Naive thymus-derived CD8-positive, alpha-beta T cell (primary cell): ENCODE measurements around the gene RMI1. TPM values are rescaled to one million over a fixed set of nuclear protein-coding genes. Genes with fewer than 3 reads are reported as not detected.

Experiments
- ATAC-seq, 2 donors: fragments of 150-1000 bp; cut with Tn5 transposase in 1 of 2; sonication (Bioruptor Pico), chemical (Tn5 transposase) in 1 of 2; 1 replicate in 1 of 2; 2 replicates in 1 of 2; pipeline ENCODE4 v1.10.0; 2021; ENCODE audit warnings: mild to moderate bottlenecking in 2 of 2, moderate library complexity in 2 of 2
- POLR2A ChIA-PET: fragments of 350-600 bp; sonication (Branson Sonifier 250); formaldehyde crosslinking; loops from one replicate; lab custom pipeline; 2021; ENCODE audit warnings: antibody characterized with exemption; lab: Charles Lee
- DNase-seq, 10 donors: peaks; one replicate each; pipeline versions ENCODE4 v3.0.0 to v3.0.0-alpha.2; 2020 to 2022
- H3K27ac Mint-ChIP-seq, 10 donors: one replicate each; pipeline ENCODE4 v1.8.0; 2020 to 2022; ENCODE audit warnings: mild to moderate bottlenecking in 10 of 10, mixed read lengths in 10 of 10, moderate library complexity in 4 of 10, inconsistent platforms in 1 of 10
- H3K27me3 Mint-ChIP-seq, 5 donors: one replicate each; pipeline ENCODE4 v1.8.0; 2021 to 2022; ENCODE audit warnings: mixed read lengths in 5 of 5
- H3K36me3 Mint-ChIP-seq, 3 donors: one replicate each; pipeline ENCODE4 v1.8.0; 2020 to 2022; ENCODE audit warnings: mixed read lengths in 3 of 3, mild to moderate bottlenecking in 2 of 3, inconsistent platforms in 1 of 3
- H3K4me1 Mint-ChIP-seq, 4 donors: one replicate each; pipeline ENCODE4 v1.8.0; 2021 to 2022; ENCODE audit warnings: mixed read lengths in 4 of 4
- H3K4me3 Mint-ChIP-seq, 10 donors: one replicate each; pipeline ENCODE4 v1.8.0; 2020 to 2022; ENCODE audit warnings: mild to moderate bottlenecking in 10 of 10, mixed read lengths in 10 of 10, moderate library complexity in 6 of 10, inconsistent platforms in 1 of 10
- H3K9me3 Mint-ChIP-seq, 9 donors: one replicate each; pipeline ENCODE4 v1.8.0; 2020 to 2022; ENCODE audit warnings: mixed read lengths in 9 of 9, mild to moderate bottlenecking in 3 of 9, inconsistent platforms in 1 of 9, moderate library complexity in 1 of 9
- polyA plus RNA-seq, 3 donors: library from polyadenylated mRNA; unstranded; fragments of 300-500 nt; fragmentation: Illumina TruSeq; gene quantifications; one replicate each; pipeline ENCODE4 v1.2.3, GENCODE V29; 2021
- total RNA-seq, 8 experiments: library from RNA in 2 of 8; stranded (reverse) in 2 of 8; gene quantifications; one replicate each; pipeline ENCODE4 v1.2.3 and lab custom pipeline; 2021 to 2026

The RMI1 gene
- total and polyA plus RNA-seq, 5 experiments from 2014 or later = 5.3 to 8.3 (median 6.6) TPM

DNA sequence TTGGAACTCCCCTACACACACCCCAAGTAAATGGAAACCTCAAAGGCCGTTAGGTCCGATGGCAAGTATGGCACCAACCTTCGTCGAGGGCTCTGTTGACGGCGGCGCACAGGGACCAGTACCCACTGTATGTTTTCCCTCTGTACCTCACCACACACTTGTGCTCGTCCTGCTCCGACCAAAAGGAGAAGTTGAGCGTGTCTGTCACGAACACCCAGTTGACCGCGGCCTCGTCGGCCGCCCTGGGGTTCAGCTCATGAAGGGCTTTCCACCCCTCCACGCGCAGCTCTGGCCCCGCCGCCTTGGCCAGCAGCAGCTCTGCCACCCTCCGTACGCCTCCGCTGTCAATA is 24.5 kb upstream of the RMI1 start:
- no peaks in the 10 kb centered on the region for H3K9me3 Mint-ChIP-seq
- POLR2A ChIA-PET = interaction anchor here (0.6 to 10.4 kb wide), 3 partner anchors 12 to 23 kb away, joined by 3 to 141 read pairs (median 5); partner anchors contain the start of genes HNRNPK and RMI1
- H3K36me3 Mint-ChIP-seq = peaks cover 0 to 10% (median 0%) of the 10 kb centered on the region in 3 donors
- no peaks in the 10 kb centered on the region for H3K27me3 Mint-ChIP-seq
- peak overlapping the region; percentile 92 to 100 (median 97) for H3K4me3 Mint-ChIP-seq
- H3K27ac Mint-ChIP-seq = peak overlapping the region; percentile 92 to 99 (median 96)
- H3K4me1 Mint-ChIP-seq = peaks cover 10 to 22% (median 17%) of the 10 kb centered on the region in 4 donors
- ATAC-seq (peak; percentile 57 to 62), DNase-seq (peak in 4 of 10 donors; percentile 6 to 31 (median 15))

DNA sequence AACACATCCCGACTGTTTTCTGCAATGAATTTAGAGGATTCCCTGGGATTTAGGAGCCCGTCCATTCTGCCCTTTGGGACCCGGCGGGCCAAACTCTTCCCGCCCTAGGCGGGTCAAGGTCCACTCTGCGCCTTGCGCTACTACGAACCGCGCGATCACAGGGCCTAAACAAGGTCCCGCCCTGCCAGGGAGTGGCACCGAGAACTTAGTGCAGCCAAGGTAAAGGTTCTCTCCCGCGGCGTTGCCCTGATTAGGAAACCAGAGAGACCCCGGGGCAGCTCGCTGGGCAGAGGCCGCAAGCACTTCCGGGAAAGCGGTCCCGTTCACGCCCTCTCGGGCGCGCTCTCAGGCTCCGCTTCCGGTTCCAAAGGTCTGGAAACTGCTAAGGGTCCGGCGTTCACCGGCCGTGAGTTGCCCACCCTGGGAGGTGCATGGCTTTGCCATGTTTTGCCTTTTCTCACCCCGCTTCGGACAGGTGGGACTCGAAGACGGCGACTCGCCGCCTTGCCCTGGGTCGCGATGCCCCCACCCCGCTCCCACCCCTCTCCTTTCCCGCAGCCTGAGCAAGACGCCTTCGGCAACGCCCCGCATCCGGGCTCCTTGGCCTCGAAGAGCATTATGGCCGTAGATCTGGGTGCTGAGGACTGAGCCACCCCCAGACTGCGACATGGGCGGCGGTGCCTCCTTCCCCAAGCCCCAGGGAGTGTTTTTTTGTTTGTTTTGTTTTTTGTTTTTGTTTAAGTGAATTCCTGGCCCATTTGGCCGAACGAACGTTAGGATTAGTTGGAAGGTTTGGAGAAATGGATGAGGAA is 24.0 kb upstream of the RMI1 start:
- H3K4me1 Mint-ChIP-seq = peaks cover 10 to 22% (median 17%) of the 10 kb centered on the region in 4 donors
- DNase-seq = peak; percentile 20 to 75 (median 50)
- H3K36me3 Mint-ChIP-seq = peaks cover 0 to 10% (median 0%) of the 10 kb centered on the region in 3 donors
- H3K9me3 Mint-ChIP-seq = no peaks in the 10 kb centered on the region
- ATAC-seq = peak; percentile 76 to 82
- peak overlapping the region; percentile 92 to 100 (median 97) for H3K4me3 Mint-ChIP-seq
- POLR2A ChIA-PET = interaction anchor here (0.6 to 10.4 kb wide), 3 partner anchors 11 to 51 kb away, joined by 3 to 141 read pairs (median 5); partner anchors contain the start of genes HNRNPK and RMI1
- no peaks in the 10 kb centered on the region for H3K27me3 Mint-ChIP-seq
- peak overlapping the region; percentile 92 to 99 (median 96) for H3K27ac Mint-ChIP-seq

DNA sequence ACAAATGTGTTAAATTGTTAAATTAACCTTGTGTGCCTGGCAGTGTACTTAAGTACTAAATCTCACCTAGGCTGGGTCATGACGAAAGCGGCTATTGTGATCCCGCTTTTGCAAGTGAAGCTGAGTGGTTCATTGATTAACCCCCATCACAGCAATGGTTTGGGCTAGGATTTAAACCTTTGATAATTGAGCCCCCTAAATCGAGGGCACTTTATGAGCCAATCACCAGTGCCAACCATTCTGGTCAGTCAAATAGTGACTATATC is 23.4 kb upstream of the RMI1 start:
- peaks cover 0 to 7% (median 0%) of the 10 kb centered on the region in 3 donors for H3K36me3 Mint-ChIP-seq
- H3K27me3 Mint-ChIP-seq = no peaks in the 10 kb centered on the region
- no peak for DNase-seq
- peak overlapping the region; percentile 86 to 99 (median 95) for H3K27ac Mint-ChIP-seq
- peaks cover 10 to 22% (median 17%) of the 10 kb centered on the region in 4 donors for H3K4me1 Mint-ChIP-seq
- no peaks in the 10 kb centered on the region for H3K9me3 Mint-ChIP-seq
- H3K4me3 Mint-ChIP-seq = peak overlapping the region; percentile 92 to 100 (median 97)
- POLR2A ChIA-PET = interaction anchor here (0.6 to 10.4 kb wide), 2 partner anchors 22 to 50 kb away, joined by 3 to 141 read pairs; partner anchors contain the start of genes HNRNPK and RMI1
- ATAC-seq = peak in 1 of 2 donors; percentile 14

DNA sequence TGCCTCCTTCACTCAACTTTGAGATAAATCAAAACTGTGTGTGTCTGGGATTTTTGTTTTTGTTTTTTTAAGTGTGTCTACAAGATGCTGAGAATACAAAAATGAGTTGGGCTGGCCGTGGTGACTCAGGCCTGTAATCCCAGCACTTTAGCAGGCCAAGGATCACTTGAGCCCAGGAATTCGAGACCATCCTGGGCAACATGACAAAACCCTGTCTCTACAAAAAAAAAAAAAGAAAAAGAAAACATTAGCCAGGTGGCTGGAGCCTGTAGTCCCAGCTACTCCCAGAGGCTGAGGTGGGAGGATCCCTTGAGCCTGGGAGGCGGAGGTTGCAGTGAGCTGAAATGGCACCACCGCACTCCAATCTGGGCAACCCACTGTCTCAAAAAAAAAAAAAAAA is 21.5 kb upstream of the RMI1 start:
- peaks cover 10 to 22% (median 17%) of the 10 kb centered on the region in 4 donors for H3K4me1 Mint-ChIP-seq
- DNase-seq = no peak
- ATAC-seq = no peak
- POLR2A ChIA-PET = interaction anchor here (0.7 to 10.4 kb wide), 2 partner anchors 20 to 38 kb away, joined by 3 to 141 read pairs; partner anchors contain the start of genes HNRNPK, KIF27 and RMI1
- peak overlapping the region in 1 of 10 donors; percentile 24 for H3K4me3 Mint-ChIP-seq
- H3K27me3 Mint-ChIP-seq = no peaks in the 10 kb centered on the region
- H3K27ac Mint-ChIP-seq = peak overlapping the region in 5 of 10 donors; percentile 41 to 65 (median 57)
- H3K9me3 Mint-ChIP-seq = no peaks in the 10 kb centered on the region
- peaks cover 0 to 5% (median 0%) of the 10 kb centered on the region in 3 donors for H3K36me3 Mint-ChIP-seq

DNA sequence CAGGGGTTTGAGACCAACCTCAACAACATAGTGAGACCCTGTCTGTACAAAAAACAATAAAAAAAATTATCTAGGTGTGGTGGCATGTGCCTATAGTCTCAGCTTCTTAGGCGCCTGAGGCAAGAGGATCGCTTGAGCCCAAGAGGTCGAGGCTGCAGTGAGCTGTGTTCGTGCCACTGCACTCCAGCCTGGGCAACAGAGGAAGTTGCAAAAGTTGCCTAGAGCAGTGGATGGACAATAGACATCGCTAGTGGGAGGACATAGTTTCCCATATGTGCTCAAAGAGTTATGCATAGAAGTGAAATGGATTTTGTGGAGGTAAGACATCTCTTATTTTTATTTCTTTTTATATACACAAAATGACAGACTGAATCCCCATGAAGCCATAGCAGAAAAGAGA is 19.6 kb upstream of the RMI1 start:
- peaks cover 12 to 20% (median 16%) of the 10 kb centered on the region in 4 donors for H3K4me1 Mint-ChIP-seq
- peaks cover 0 to 3% (median 0%) of the 10 kb centered on the region in 3 donors for H3K36me3 Mint-ChIP-seq
- DNase-seq (no peak), ATAC-seq (no peak)
- peak overlapping the region in 1 of 10 donors; percentile 38 for H3K27ac Mint-ChIP-seq
- POLR2A ChIA-PET = interaction anchor here (0.7 to 10.4 kb wide), 2 partner anchors 18 to 36 kb away, joined by 3 to 141 read pairs; partner anchors contain the start of genes HNRNPK and RMI1
- H3K9me3 Mint-ChIP-seq = no peaks in the 10 kb centered on the region
- H3K4me3 Mint-ChIP-seq = no peak overlapping the region
- no peaks in the 10 kb centered on the region for H3K27me3 Mint-ChIP-seq

DNA sequence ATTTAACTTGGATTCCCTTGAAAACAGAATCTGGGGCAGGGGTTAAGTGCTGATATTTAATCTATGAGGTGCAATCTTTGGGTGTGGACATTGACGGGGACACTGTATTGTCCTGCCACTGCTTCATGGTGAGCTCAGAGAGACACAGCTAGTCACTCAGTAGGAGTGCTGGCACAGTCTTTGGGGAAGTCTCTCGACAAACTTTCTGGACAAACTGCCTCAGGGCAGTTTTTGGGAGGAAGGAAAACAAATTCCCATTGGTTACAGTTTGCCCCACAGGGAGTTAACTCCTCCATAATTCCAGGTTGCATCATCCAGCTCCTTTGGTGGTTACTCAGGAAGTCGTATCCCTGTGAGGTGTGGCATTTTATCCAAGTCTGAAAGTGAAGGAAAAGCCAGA is 18.4 kb upstream of the RMI1 start:
- Mint-ChIP-seq H3K4me3 (no peak overlapping the region), H3K4me1 (peaks cover 8 to 17% (median 8%) of the 10 kb centered on the region in 4 donors), H3K27me3 (no peaks in the 10 kb centered on the region), H3K27ac (peak overlapping the region in 2 of 10 donors; percentile 23 to 36), H3K9me3 (no peaks in the 10 kb centered on the region), H3K36me3 (peaks cover 0 to 14% (median 0%) of the 10 kb centered on the region in 3 donors)
- no peak for DNase-seq
- POLR2A ChIA-PET = interaction anchor here (0.7 to 10.4 kb wide), 4 partner anchors 8 to 286 kb away, joined by 3 to 141 read pairs (median 6); partner anchors contain the start of genes HNRNPK and RMI1
- ATAC-seq = no peak

DNA sequence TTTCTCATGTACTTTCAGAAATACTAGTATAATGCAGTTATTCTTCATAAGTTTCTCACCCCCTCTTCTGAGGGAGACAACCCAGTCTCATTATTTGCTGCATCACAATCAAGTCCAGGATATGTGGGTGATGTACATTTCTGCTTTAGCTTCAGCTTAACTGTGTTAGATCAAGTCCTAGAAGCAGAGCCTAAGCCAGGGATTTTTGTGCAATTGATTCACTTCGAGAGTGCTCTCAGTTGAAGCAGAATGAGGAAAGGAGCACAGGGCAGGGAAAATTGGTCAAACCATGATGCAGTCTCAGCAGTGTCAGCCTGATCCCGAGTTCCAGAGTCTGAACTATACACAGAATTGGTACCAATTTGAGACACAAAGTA is 15.6 kb upstream of the RMI1 start:
- ATAC-seq = peak; percentile 31 to 41
- H3K27me3 Mint-ChIP-seq = no peaks in the 10 kb centered on the region

DNA sequence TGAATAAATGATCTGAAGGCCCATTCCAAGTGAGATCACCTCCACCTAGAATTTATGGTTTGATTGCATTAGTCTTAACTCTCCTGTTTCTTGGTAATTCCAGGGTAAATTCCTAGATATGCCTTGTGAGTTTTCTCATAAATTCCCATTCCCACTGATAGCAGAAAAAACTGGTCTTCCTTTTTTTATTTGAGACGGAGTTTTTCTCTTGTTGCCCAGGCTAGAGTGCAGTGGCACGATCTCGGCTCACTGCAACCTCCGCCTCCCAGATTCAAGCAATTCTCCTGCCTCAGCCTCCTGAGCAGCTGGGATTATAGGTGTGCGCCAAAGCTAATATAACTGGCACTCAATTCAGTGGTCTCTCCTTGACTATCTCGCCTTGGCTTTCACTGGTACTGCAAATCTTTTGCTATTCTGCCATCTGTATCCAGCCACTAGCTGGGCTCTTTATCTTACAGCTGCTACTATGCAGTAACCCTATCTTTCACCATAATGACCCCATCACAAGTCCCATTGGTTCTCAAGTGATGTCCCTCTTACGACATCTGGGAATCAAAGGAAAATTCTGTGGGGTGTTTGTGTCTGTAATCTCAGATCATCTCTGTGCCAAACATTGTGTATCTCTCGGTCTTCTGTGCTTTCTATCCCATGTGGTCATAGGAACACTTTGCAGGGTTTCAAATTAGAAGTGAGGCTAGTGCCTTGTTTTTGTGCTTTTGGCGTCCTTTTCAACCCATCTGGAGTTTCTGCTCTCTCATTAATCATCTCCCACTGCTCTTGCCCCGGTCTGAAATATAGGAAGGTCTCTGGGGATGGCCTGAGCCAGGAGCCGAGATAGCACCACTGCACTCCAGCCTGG is 15.0 kb upstream of the RMI1 start:
- H3K9me3 Mint-ChIP-seq = no peaks in the 10 kb centered on the region
- H3K4me1 Mint-ChIP-seq = peaks cover 10 to 30% (median 14%) of the 10 kb centered on the region in 4 donors
- ATAC-seq (peak; percentile 34 to 38), DNase-seq (no peak)
- H3K36me3 Mint-ChIP-seq = peaks cover 0 to 46% (median 12%) of the 10 kb centered on the region in 3 donors
- peak overlapping the region in 9 of 10 donors; percentile 5 to 89 (median 64) for H3K27ac Mint-ChIP-seq
- POLR2A ChIA-PET = interaction anchor here (10.4 kb wide), 1 partner anchor 13 kb away, joined by 141 read pairs; the partner anchor contains the start of genes HNRNPK and RMI1
- H3K4me3 Mint-ChIP-seq = peak overlapping the region in 1 of 10 donors; percentile 15
- H3K27me3 Mint-ChIP-seq = no peaks in the 10 kb centered on the region

More for the DNA sequence above, 15.6 kb upstream of the RMI1 start:
- Mint-ChIP-seq H3K36me3 (peaks cover 0 to 40% (median 8%) of the 10 kb centered on the region in 3 donors), H3K27ac (peak overlapping the region in 7 of 10 donors; percentile 1 to 89 (median 35)), H3K4me3 (peak overlapping the region in 1 of 10 donors; percentile 15), H3K9me3 (no peaks in the 10 kb centered on the region), H3K4me1 (peaks cover 8 to 30% (median 13%) of the 10 kb centered on the region in 4 donors)
- no peak for DNase-seq
- POLR2A ChIA-PET = interaction anchor here (0.7 to 10.4 kb wide), 2 partner anchors 14 to 157 kb away, joined by 7 to 141 read pairs; partner anchors contain the start of genes HNRNPK and RMI1

DNA sequence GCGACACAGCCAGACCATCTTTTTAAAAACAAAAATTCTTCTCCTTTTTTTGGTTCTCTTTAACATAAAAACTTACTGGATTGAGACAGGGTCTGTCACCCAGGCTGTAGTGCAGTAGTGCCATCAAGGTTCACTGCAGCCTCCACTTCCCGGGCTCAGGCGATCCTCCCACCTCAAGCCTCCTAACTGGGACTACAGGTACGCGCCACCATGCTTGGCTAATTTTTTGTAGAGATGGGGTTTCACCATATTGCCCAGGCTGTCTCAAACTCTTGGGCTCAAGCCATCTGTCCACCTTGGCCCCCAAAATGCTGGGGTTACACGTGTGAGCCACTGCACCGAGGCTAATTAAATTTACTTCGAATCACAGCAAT is 14.4 kb upstream of the RMI1 start:
- peak overlapping the region in 1 of 10 donors; percentile 18 for H3K4me3 Mint-ChIP-seq
- DNase-seq (no peak), ATAC-seq (peak; percentile 11 to 16)
- peaks cover 0 to 52% (median 18%) of the 10 kb centered on the region in 3 donors for H3K36me3 Mint-ChIP-seq
- peak overlapping the region in 8 of 10 donors; percentile 5 to 89 (median 33) for H3K27ac Mint-ChIP-seq
- H3K9me3 Mint-ChIP-seq = no peaks in the 10 kb centered on the region
- no peaks in the 10 kb centered on the region for H3K27me3 Mint-ChIP-seq
- POLR2A ChIA-PET = interaction anchor here (2.9 to 10.4 kb wide), 2 partner anchors 13 kb away, joined by 11 to 141 read pairs; partner anchors contain the start of genes HNRNPK and RMI1
- peaks cover 10 to 30% (median 17%) of the 10 kb centered on the region in 4 donors for H3K4me1 Mint-ChIP-seq

DNA sequence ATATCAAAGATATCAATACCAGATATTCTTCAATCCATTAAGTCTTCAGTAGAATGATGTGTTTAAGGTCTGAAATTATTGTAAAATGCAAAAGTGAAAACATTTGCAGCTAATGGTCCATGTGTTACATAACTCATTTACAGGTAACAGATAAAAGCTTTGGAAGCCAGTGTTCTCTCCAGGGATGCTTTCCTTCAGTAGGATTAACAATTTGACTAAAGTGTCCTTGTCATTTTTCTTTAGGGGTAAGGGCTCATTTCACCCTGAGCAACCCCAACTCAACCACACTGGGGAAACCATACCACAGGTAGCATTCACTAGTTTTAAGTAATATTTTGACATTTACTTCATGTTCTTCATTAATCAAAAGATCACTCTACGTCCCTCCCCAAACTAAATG is 13.5 kb upstream of the RMI1 start:
- POLR2A ChIA-PET = interaction anchor here (1.8 to 2.9 kb wide), 2 partner anchors 11 to 12 kb away, joined by 5 to 11 read pairs; partner anchors contain the start of genes HNRNPK and RMI1
- Mint-ChIP-seq H3K27ac (peak overlapping the region in 5 of 10 donors; percentile 5 to 79 (median 56)), H3K27me3 (no peaks in the 10 kb centered on the region), H3K36me3 (peaks cover 0 to 61% (median 27%) of the 10 kb centered on the region in 3 donors), H3K9me3 (no peaks in the 10 kb centered on the region), H3K4me1 (peaks cover 16 to 36% (median 25%) of the 10 kb centered on the region in 4 donors), H3K4me3 (no peak overlapping the region)
- no peak for ATAC-seq
- DNase-seq = no peak

DNA sequence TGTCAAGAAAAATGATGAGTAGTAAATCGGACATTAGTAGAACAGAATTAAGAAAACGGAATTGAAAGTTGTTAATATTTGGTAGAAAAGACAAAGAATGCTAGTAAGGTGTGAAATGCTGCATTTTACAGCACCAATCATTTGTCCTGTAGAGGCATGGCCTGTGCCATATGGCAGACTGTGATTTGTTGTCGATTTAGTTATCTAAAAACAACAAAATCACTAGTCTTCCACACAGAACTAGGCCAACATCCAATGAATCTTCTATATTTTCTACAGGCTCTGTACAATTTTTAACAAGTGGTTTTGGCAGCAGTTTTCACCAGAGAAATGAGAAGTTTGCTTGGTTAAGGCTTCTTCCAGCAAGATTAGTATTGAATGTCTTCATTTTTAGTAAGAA is 11.0 kb upstream of the RMI1 start:
- peaks cover 4 to 86% (median 40%) of the 10 kb centered on the region in 3 donors for H3K36me3 Mint-ChIP-seq
- H3K4me3 Mint-ChIP-seq = no peak overlapping the region
- peaks cover 24 to 46% (median 40%) of the 10 kb centered on the region in 4 donors for H3K4me1 Mint-ChIP-seq
- no peaks in the 10 kb centered on the region for H3K9me3 Mint-ChIP-seq
- POLR2A ChIA-PET = interaction anchor here (1.0 to 3.3 kb wide), 2 partner anchors 9 to 11 kb away, joined by 3 to 16 read pairs; partner anchors contain the start of genes HNRNPK and RMI1
- ATAC-seq (no peak), DNase-seq (no peak)
- peak overlapping the region in 2 of 10 donors; percentile 47 to 51 for H3K27ac Mint-ChIP-seq
- H3K27me3 Mint-ChIP-seq = no peaks in the 10 kb centered on the region
